Activated naive CD4-positive, alpha-beta T cell treated with anti-CD3 and anti-CD28 coated beads, Interleukin-2, amount 50 U/mL, for 24 hours (primary cell): ENCODE data around the gene TUBGCP3.
"Not testable (repeated sequence)": the region's sequence is repeated elsewhere in the genome, so short reads cannot be mapped to it uniquely, and the experiment has no call there.

Source experiments
- H3K27ac Mint-ChIP-seq: one replicate; pipeline ENCODE4 v1.8.0; 2021; ENCODE audit warnings: mild to moderate bottlenecking, mixed read lengths
- H3K27me3 Mint-ChIP-seq: one replicate; pipeline ENCODE4 v1.8.0; 2021; ENCODE audit warnings: mixed read lengths
- H3K36me3 Mint-ChIP-seq: one replicate; pipeline ENCODE4 v1.8.0; 2021; ENCODE audit warnings: mixed read lengths
- H3K4me1 Mint-ChIP-seq: one replicate; pipeline ENCODE4 v1.8.0; 2021; ENCODE audit warnings: mixed read lengths
- H3K4me3 Mint-ChIP-seq: one replicate; pipeline ENCODE4 v1.8.0; 2021; ENCODE audit warnings: mild to moderate bottlenecking, mixed read lengths
- H3K9me3 Mint-ChIP-seq: one replicate; pipeline ENCODE4 v1.8.0; 2021; ENCODE audit warnings: mixed read lengths

Gene TUBGCP3

GRCh38 chr13:112587764-112588489 lies at the start of gene TUBGCP3:
TSS of gene TUBGCP3 (minus strand) at chr13:112588153. CDS start at chr13:112587980, 173 bp downstream.
- Mint-ChIP-seq H3K36me3 (peaks cover 2% of the 10 kb centered on the region), H3K9me3 (no peaks in the 10 kb centered on the region), H3K27me3 (no peaks in the 10 kb centered on the region), H3K4me3 (peak within 1 kb of the TSS; percentile 99), H3K27ac (peak within 1 kb of the TSS; percentile 98), H3K4me1 (peaks cover 44% of the 10 kb centered on the region)

- Mint-ChIP-seq H3K4me3 (no peak overlapping the region), H3K9me3 (no peaks in the 10 kb centered on the region), H3K27me3 (peaks cover 9% of the 10 kb centered on the region), H3K27ac (no peak overlapping the region), H3K4me1 (peaks cover 7% of the 10 kb centered on the region), H3K36me3 (no peaks in the 10 kb centered on the region)
Measured at GRCh38 chr13:112637017-112637801, 49.3 kb upstream of the TUBGCP3 start.

DNA sequence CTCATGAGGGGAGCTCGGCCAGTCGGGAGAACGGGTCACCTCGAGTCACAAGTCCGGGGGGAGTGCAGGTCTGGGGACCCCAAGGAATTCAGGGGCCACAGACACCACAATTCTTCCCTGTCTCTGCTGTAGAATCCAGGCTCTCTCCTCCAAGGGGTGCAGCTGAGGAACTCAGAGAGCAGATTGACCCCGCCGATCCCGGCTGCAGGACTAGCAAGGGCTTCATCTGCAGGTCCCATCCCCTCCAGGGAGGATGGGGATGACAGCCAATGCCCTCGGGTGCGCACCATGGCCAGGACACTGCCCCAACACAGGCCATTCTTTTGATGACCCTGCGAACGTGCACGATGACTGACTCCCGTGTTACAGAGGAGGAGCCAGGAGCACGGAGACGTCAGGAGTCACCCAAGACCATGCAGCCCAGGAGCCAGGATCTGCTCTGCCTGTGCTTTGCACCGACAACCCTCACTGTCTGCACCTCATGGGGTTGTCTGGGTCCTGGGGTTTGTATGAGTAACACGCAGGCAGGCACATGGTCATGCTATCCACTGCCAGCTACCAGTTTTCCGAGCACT lies 48.5 kb upstream of the TUBGCP3 start:
- Mint-ChIP-seq H3K36me3 (no peaks in the 10 kb centered on the region), H3K27ac (no peak overlapping the region), H3K4me3 (no peak overlapping the region), H3K27me3 (peaks cover 9% of the 10 kb centered on the region), H3K4me1 (peaks cover 5% of the 10 kb centered on the region), H3K9me3 (no peaks in the 10 kb centered on the region)

- Mint-ChIP-seq H3K27ac (no peak overlapping the region), H3K9me3 (no peaks in the 10 kb centered on the region), H3K36me3 (no peaks in the 10 kb centered on the region), H3K4me1 (peaks cover 5% of the 10 kb centered on the region), H3K4me3 (no peak overlapping the region), H3K27me3 (peaks cover 9% of the 10 kb centered on the region)
Measured at GRCh38 chr13:112635323-112635722, 47.4 kb upstream of the TUBGCP3 start.

GRCh38 chr13:112634102-112634501 lies 46.1 kb upstream of the TUBGCP3 start:
- H3K27me3 Mint-ChIP-seq: peaks cover 5% of the 10 kb centered on the region
- no peak overlapping the region for H3K4me3 Mint-ChIP-seq
- no peaks in the 10 kb centered on the region for H3K4me1 Mint-ChIP-seq
- no peaks in the 10 kb centered on the region for H3K9me3 Mint-ChIP-seq
- no peak overlapping the region for H3K27ac Mint-ChIP-seq
- no peaks in the 10 kb centered on the region for H3K36me3 Mint-ChIP-seq

DNA sequence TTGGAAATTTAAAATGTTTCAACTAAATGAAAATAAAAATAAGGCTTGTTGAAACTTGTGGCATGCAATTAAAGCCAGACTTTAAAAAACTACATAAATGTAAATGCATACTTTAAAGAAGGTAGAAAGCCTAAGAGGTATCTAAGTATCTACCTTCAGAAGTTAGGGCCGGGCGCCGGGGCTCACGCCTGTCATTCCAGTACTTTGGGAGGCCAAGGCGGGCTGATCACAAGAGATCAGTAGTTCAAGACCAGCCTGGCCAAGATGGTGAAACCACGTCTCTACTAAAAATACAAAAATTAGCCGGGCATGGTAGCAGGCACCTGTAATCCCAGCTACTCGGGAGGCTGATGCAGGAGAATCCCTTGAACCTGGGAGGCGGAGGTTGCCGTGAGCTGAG lies 42.3 kb upstream of the TUBGCP3 start:
- not testable (repeated sequence) for H3K4me3 Mint-ChIP-seq, H3K9me3 Mint-ChIP-seq, H3K27me3 Mint-ChIP-seq

DNA sequence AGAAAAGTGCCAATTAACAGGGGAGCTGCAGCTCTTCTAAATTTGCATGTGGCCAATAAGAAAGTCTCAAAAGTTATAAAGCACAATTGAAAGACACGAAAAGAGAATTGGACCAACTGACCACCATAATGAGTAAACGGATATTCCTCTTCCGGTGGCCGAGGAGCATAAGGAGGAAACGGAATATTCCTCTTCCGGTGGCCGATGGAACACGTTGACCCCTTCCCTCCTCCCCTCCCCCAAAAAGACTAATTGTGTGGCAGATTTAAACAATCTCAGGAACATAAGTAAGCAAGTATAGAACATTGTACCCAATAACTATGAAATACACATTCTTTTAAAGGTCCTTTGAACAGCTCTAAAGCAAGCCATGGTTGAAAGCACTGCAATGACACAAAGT lies 41.2 kb upstream of the TUBGCP3 start:
- Mint-ChIP-seq H3K36me3 (no peaks in the 10 kb centered on the region), H3K27ac (no peak overlapping the region), H3K4me3 (no peak overlapping the region), H3K4me1 (no peaks in the 10 kb centered on the region), H3K27me3 (peaks cover 6% of the 10 kb centered on the region), H3K9me3 (no peaks in the 10 kb centered on the region)

More for the DNA sequence above, 42.3 kb upstream of the TUBGCP3 start:
- not testable (repeated sequence) for H3K36me3 Mint-ChIP-seq, H3K4me1 Mint-ChIP-seq, H3K27ac Mint-ChIP-seq

GRCh38 chr13:112627613-112628012 lies 39.7 kb upstream of the TUBGCP3 start:
- not testable (repeated sequence) for H3K27ac Mint-ChIP-seq, H3K9me3 Mint-ChIP-seq, H3K36me3 Mint-ChIP-seq, H3K27me3 Mint-ChIP-seq, H3K4me3 Mint-ChIP-seq, H3K4me1 Mint-ChIP-seq

DNA sequence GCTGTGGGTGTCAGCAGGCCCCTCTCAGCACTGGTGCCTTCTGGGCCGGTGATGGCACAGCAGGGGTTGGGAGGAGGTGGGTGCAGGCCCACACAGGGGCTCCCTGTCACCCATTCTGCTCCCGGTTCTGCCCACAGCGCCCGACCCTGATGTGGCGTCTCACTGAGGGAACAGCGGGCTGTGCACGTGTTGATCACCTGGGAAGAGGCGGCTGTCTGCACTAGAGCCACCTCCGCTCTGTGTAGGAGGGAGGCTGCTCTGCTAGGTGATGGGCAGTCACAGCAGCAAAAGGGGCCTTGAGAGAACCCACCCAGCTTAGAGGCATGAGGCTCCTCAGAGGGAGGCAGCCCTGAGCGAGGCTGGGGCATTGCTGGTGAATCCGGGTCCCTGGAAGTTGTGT lies 39.2 kb upstream of the TUBGCP3 start:
- no peak overlapping the region for H3K4me3 Mint-ChIP-seq
- no peaks in the 10 kb centered on the region for H3K4me1 Mint-ChIP-seq
- no peaks in the 10 kb centered on the region for H3K9me3 Mint-ChIP-seq
- H3K36me3 Mint-ChIP-seq: no peaks in the 10 kb centered on the region
- H3K27me3 Mint-ChIP-seq: peaks cover 6% of the 10 kb centered on the region
- no peak overlapping the region for H3K27ac Mint-ChIP-seq

- Mint-ChIP-seq H3K4me1 (no peaks in the 10 kb centered on the region), H3K27ac (no peak overlapping the region), H3K9me3 (no peaks in the 10 kb centered on the region), H3K27me3 (peaks cover 6% of the 10 kb centered on the region), H3K4me3 (no peak overlapping the region), H3K36me3 (no peaks in the 10 kb centered on the region)
Measured at GRCh38 chr13:112626761-112627160, 38.8 kb upstream of the TUBGCP3 start.

DNA sequence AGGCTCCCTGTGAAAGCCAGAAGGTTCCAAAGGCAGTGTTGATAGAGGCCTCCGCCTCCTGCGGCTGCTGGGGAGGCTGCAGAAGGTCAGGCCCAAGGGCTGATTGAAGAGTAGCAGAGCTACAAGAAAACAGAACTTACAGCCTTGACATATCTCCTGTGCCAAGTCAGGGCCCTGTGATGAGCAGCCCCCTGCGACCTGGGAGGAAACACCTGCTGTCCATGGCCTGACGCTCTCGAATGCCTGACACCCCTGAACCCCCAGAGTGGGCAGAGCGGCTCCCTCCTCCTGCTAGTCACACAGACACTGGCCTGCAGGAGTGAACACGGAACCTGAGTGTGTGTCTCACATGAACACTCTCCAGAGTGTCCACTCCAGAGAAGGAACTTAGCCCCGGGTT lies 38.2 kb upstream of the TUBGCP3 start:
- Mint-ChIP-seq H3K4me1 (no peaks in the 10 kb centered on the region), H3K36me3 (no peaks in the 10 kb centered on the region), H3K9me3 (no peaks in the 10 kb centered on the region), H3K4me3 (no peak overlapping the region), H3K27ac (no peak overlapping the region), H3K27me3 (peaks cover 6% of the 10 kb centered on the region)

- no peaks in the 10 kb centered on the region for H3K9me3 Mint-ChIP-seq
- peaks cover 6% of the 10 kb centered on the region for H3K27me3 Mint-ChIP-seq
- H3K4me1 Mint-ChIP-seq: no peaks in the 10 kb centered on the region
- H3K27ac Mint-ChIP-seq: no peak overlapping the region
- H3K4me3 Mint-ChIP-seq: no peak overlapping the region
- H3K36me3 Mint-ChIP-seq: no peaks in the 10 kb centered on the region
Measured at GRCh38 chr13:112625698-112626097, 37.7 kb upstream of the TUBGCP3 start.

GRCh38 chr13:112624602-112625430 lies 36.9 kb upstream of the TUBGCP3 start:
- Mint-ChIP-seq H3K27ac (no peak overlapping the region), H3K4me1 (no peaks in the 10 kb centered on the region), H3K27me3 (peaks cover 6% of the 10 kb centered on the region)

GRCh38 chr13:112624040-112624439 lies 36.1 kb upstream of the TUBGCP3 start:
- Mint-ChIP-seq H3K4me3 (no peak overlapping the region), H3K4me1 (no peaks in the 10 kb centered on the region), H3K27ac (no peak overlapping the region), H3K27me3 (peaks cover 6% of the 10 kb centered on the region), H3K36me3 (no peaks in the 10 kb centered on the region), H3K9me3 (no peaks in the 10 kb centered on the region)

More at GRCh38 chr13:112624602-112625430, 36.9 kb upstream of the TUBGCP3 start:
- Mint-ChIP-seq H3K36me3 (no peaks in the 10 kb centered on the region), H3K9me3 (no peaks in the 10 kb centered on the region), H3K4me3 (no peak overlapping the region)

DNA sequence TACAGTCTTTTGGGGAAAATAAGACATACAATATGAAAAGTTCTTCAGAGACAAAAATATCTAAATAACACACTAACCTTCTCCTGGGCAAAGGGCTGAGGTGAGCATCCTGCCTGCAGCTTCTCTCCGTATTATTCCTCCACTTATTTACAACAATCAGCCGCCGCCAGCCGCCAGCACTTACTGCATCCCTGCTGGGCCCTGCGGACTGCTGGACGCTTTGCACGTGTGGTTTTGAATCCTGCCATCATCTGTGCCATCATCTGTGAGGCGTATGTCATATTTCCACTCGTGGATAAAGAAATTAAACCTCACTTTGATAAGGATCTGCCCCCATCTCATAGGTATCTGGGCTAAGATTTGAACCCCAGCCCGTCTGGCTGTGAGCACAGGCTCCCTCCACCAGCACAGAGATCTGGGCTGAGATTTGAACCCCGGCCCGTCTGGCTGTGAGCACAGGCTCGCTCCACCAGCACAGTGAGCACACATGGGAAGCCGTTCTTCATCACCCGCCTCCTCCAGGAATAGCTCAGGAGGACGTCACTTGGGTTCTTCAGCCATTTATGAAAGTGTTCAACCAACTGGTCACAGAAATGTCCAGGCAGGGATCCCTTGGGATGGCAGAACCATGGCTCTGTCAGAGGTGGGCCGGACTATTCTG lies 35.2 kb upstream of the TUBGCP3 start:
- H3K27ac Mint-ChIP-seq: no peak overlapping the region
- H3K27me3 Mint-ChIP-seq: peaks cover 4% of the 10 kb centered on the region
- H3K4me3 Mint-ChIP-seq: no peak overlapping the region
- H3K9me3 Mint-ChIP-seq: no peaks in the 10 kb centered on the region
- no peaks in the 10 kb centered on the region for H3K36me3 Mint-ChIP-seq
- H3K4me1 Mint-ChIP-seq: no peaks in the 10 kb centered on the region
